Measurements from ENCODE around the gene HSPA1L.
"Not testable (repeated sequence)": the region's sequence is repeated elsewhere in the genome, so short reads cannot be mapped to it uniquely, and the experiment has no call there.

Gene HSPA1L

GRCh38 chr6:31836474-31837368 lies 21.6 kb upstream of the HSPA1L start:
- no peak for DNase-seq

- no peak for DNase-seq
These were observed 21.0 kb upstream of the HSPA1L start for GRCh38 chr6:31836047-31836473.

- DNase-seq, result peak; percentile 94
These were observed 19.5 kb upstream of the HSPA1L start for GRCh38 chr6:31834367-31835250.

DNA sequence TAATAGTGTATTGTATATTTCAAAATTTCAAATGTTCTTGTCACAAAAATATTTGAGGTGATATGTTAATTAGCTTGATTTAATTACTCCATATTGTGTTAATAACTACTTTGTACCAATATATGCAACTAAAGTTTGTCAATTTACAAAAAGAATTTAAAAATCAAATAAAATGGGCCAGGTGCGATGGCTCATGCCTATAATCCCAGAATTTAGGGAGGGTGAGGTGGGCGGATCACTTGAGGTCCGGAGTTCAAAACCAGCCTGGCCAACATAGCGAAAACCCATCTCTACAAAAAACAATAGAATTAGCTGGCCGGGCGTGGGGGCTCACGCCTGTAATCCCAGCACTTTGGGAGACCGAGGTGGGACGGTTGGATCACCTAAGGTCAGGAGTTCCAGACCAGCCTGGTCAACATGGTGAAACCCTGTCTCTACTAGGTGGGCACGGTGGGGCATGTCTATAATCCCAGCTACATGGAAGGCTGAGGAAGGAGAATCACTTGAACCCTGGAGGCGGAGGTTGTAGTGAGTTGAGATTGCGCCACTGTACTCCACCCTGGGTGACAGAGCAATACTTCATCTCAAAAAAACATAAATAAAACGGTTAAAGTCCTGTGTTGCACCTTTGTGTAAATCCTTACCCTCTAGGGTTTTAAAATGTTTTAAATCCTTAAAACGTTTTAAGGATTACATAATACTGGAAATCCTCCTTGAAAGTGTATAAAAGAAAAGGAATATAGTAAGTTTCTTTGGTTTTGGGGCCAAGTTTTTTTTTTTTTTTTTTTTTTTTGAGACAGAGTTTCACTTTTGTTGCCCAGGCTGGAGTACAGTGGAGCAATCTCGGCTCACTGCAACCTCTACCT lies 16.5 kb upstream of the HSPA1L start:
- no peak for DNase-seq

- DNase-seq, result no peak
These were observed 15.8 kb upstream of the HSPA1L start for GRCh38 chr6:31830886-31831335.

- no peak for DNase-seq
These were observed 14.7 kb upstream of the HSPA1L start for GRCh38 chr6:31829633-31830283.

GRCh38 chr6:31827286-31828079 lies 12.4 kb upstream of the HSPA1L start, which contains the start of gene HSPA1B:
Gene HSPA1B (plus strand): TSS chr6:31827738. CDS start chr6:31827951, 213 bp downstream.
- DNase-seq, result peak; percentile 94

DNA sequence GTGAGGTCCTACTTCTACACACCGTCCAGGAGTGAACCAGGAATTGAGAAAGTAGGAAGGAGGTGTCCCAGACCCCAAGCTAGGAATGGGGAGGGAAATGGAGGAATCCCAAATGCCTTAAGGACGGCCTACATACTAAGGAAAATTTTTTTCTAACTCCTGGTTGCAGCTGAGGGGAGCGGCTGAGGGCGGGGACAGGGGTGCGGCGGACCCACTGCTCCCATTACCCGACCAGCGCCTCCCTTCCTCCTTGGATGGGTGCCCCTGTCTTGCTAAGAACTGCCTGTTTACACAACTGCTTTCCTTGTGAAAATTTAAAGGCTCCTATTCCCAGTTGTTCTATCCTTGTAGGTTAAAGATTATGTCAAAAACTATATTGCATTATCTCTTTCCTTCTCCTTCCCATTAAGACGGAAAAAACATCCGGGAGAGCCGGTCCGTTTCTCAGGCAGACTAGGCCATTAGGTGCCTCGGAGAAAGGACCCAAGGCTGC lies 11.8 kb upstream of the HSPA1L start:
- no peak for DNase-seq

GRCh38 chr6:31825553-31825952 lies 10.5 kb upstream of the HSPA1L start:
- DNase-seq, result no peak

DNA sequence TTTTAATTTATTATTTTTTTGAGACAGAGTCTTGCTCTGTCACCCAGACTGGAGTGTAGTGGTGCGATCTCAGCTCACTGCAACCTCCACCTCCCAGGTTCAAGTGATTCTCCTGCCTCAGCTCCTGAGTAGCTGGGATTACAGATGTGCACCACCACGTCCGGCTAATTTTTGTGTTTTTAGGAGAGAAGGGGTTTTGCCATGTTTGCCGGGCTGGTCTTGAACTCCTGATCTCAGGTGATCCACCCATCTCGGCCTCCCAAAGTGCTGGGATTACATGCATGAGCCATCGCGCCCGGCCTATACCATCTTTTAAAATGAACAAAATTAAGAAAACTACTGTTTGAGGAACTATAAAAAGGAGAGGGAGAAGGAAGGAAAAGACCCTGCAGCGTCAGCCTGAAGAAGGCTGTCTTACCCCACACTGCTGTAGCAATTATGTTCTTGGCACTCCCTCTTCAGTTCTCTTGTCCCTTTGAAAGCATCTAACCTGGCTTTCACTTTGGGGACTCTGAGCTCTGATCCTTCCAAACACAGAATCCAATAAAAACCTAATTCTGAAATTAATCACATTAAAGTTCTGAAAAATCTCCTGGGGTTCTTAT lies 8.6 kb upstream of the HSPA1L start:
- not testable (repeated sequence) for DNase-seq

- peak; percentile 74 for DNase-seq
These were observed 7.1 kb upstream of the HSPA1L start for GRCh38 chr6:31822036-31822821.

DNA sequence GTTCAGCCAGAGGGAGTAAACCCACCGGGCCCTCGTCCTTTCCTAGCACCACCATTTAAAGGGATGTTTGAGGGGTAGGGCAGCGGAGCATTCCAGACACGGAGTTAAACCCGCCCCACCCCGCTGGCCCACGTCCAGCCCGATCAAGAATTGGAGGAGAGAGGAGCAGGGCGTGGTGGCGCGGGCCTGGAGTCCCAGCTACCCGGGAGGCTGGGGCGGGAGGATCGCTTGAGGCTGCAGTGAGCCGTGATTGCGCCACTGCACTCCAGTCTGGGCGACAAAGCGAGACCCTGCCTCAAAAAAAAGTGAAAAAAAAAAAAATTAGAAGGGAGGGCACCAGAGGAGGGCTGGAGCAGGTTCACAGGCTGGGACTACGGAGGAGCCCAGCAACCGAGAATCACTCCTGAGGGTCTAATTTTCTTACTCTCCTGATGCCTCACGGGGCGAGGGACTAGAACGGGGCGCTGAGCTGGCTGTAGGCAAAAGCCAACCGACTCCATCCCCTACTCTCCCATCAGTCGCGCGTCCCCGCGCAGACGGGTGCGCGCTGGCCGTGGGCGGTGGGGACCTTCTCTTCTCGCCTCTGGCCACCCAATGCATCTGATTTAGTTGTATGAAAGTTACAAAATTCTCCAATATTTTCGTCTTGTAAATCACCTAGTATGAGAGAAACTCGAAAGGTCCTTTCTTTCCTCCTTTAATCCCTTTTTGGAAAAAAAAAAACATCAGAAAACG lies 6.4 kb upstream of the HSPA1L start:
- peak; percentile 87 for DNase-seq

- not testable (repeated sequence) for DNase-seq
These were observed 5.3 kb upstream of the HSPA1L start for GRCh38 chr6:31820399-31820798.

- no peak for DNase-seq
These were observed 4.8 kb upstream of the HSPA1L start for GRCh38 chr6:31819871-31820299.

- not testable (repeated sequence) for DNase-seq
These were observed 2.9 kb upstream of the HSPA1L start for GRCh38 chr6:31817929-31818511.

- not testable (repeated sequence) for DNase-seq
These were observed 2.2 kb upstream of the HSPA1L start for GRCh38 chr6:31817133-31817928.

- DNase-seq, result peak; percentile 75
These were observed 432 bp downstream of the HSPA1L start for GRCh38 chr6:31814677-31815024.

GRCh38 chr6:31813465-31813849 lies 1.6 kb downstream of the HSPA1L start:
- DNase-seq, result no peak

Measured in activated CD8-positive, alpha-beta memory T cell treated with anti-CD3 and anti-CD28 coated beads, Interleukin-2, amount 50 U/mL, for 48 hours (primary cell).